Coronary artery (tissue), 2 donors: ENCODE data around the gene SNX10.

Experiments used
- DNase-seq: peaks from one replicate; pipeline ENCODE4 v3.0.0-alpha.2; 2017; ENCODE audit warnings: low spot score
- H3K27ac ChIP-seq, 2 donors: fragments of 200-600 bp; sonication (generic); one replicate each; pipeline ENCODE4 v1.5.1; 2016 to 2019
- H3K4me3 ChIP-seq: fragments of 200-600 bp; sonication (generic); 2 replicates; pipeline ENCODE4 v1.5.1; 2016; ENCODE audit warnings: mild to moderate bottlenecking, moderate library complexity
- CTCF ChIP-seq: fragments of 200-600 bp; sonication (generic); IDR thresholded peaks from one replicate; pipeline ENCODE4 v1.5.1; 2019; ENCODE audit warnings: antibody characterized with exemption

Gene SNX10

GRCh38 chr7:26356229-26356628 is 64.6 kb downstream of the SNX10 start:
- DNase-seq, result no peak
- no peak overlapping the region for H3K4me3 ChIP-seq

GRCh38 chr7:26356929-26357798 is 65.5 kb downstream of the SNX10 start:
- H3K4me3 ChIP-seq, result no peak overlapping the region
- no peak overlapping the region for H3K27ac ChIP-seq
- DNase-seq, result no peak
- TF ChIP-seq CTCF, result no peak

More at GRCh38 chr7:26356229-26356628, 64.6 kb downstream of the SNX10 start:
- H3K27ac ChIP-seq, result no peak overlapping the region
- no peak for TF ChIP-seq CTCF

DNA sequence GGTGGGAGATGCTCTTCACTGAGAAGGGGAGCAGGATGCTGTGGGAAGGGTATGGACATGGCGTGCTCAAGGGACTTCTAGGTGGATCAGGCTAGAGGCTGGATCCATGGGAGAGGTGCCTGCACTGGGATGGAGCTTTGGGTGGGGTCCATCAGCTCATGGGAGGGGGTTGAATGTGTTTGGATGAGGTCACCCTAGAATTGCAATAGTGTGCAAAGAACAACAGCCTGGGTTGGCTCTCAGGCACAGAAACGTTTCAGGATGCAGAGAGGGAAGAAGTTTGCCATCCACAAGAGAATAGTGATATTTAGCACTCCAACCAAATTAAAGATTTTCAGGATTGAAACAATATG is 66.1 kb downstream of the SNX10 start:
- Histone ChIP-seq H3K27ac (no peak overlapping the region), H3K4me3 (no peak overlapping the region)
- no peak for TF ChIP-seq CTCF
- DNase-seq, result no peak

GRCh38 chr7:26360650-26361049 is 69.0 kb downstream of the SNX10 start:
- Histone ChIP-seq H3K4me3 (no peak overlapping the region), H3K27ac (no peak overlapping the region)

GRCh38 chr7:26361637-26362036 is 70.0 kb downstream of the SNX10 start:
- no peak for TF ChIP-seq CTCF
- H3K4me3 ChIP-seq, result no peak overlapping the region

More at GRCh38 chr7:26360650-26361049, 69.0 kb downstream of the SNX10 start:
- no peak for TF ChIP-seq CTCF
- DNase-seq, result no peak

DNA sequence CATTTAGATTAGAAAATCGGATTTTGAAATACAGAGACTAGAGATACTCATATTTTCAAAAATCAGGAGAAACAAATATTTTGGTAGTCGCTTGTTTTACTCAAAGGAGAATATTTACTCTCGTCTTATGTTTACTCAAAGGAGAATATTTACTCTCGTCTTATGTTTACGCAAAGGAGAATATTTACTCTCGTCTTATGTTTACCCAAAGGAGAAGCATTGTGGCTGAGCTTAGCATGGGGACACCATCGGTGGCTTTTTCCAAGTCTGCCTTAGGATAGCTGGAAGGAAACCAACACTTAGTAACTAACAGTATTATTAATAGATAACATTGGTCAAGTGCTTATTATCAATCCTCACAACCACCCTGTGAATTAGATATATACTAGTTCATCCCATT is 71.8 kb downstream of the SNX10 start:
- H3K27ac ChIP-seq, result no peak overlapping the region
- no peak overlapping the region for H3K4me3 ChIP-seq
- TF ChIP-seq CTCF, result no peak
- no peak for DNase-seq

More at GRCh38 chr7:26361637-26362036, 70.0 kb downstream of the SNX10 start:
- no peak for DNase-seq
- no peak overlapping the region for H3K27ac ChIP-seq
